ENCODE results near the gene OGA. TPM values are rescaled to one million over a fixed set of nuclear protein-coding genes. Genes with fewer than 3 reads are reported as not detected.
A peak's percentile ranks its signal among the peaks of the same experiment; 100 is the strongest.

The OGA gene
- total RNA-seq, 2 donors from 2014 or later: 83.3 to 110 TPM

DNA sequence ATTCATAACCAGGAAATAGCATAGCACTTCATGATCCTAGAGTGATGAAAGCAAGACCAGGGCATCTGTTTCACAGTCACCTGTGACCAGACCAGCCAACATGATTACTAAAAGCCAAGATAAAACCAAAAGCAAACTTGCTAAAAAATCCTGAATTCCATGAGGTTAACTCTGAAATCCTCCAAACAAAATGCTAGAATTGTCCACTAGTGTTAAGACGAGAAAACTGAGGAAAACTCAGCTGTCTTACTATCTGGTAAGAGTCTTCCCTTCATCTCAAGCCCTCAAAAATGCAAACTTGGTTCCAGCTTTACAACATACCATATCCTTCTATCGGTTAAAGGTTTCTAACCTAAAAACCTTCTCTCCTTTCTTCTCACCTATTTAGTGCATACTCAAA, 33.7 kb downstream of the OGA start:
- WGBS, 2 donors: 77 to 81% methylated on average over 2 of the region's 2 CpGs
- Histone ChIP-seq H3K4me1 (peaks cover 36% of the 10 kb centered on the region), H3K27ac (no peak overlapping the region), H3K9me3 (no peaks in the 10 kb centered on the region), H3K36me3 (replicated peaks in 1 of 2; ENCODE audit: insufficient read depth in 1 of 2, low read depth in 2 of 2) (peaks cover under 1 to 20% of the 10 kb centered on the region in 2 donors), H3K4me3 (no peak overlapping the region), H3K27me3 (no peaks in the 10 kb centered on the region)
- DNase-seq: no peak
- TF ChIP-seq, protein P1, sequence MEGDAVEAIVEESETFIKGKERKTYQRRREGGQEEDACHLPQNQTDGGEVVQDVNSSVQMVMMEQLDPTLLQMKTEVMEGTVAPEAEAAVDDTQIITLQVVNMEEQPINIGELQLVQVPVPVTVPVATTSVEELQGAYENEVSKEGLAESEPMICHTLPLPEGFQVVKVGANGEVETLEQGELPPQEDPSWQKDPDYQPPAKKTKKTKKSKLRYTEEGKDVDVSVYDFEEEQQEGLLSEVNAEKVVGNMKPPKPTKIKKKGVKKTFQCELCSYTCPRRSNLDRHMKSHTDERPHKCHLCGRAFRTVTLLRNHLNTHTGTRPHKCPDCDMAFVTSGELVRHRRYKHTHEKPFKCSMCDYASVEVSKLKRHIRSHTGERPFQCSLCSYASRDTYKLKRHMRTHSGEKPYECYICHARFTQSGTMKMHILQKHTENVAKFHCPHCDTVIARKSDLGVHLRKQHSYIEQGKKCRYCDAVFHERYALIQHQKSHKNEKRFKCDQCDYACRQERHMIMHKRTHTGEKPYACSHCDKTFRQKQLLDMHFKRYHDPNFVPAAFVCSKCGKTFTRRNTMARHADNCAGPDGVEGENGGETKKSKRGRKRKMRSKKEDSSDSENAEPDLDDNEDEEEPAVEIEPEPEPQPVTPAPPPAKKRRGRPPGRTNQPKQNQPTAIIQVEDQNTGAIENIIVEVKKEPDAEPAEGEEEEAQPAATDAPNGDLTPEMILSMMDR (IDR thresholded peaks at IDR 0.05): no peak
- no peak for TF ChIP-seq POLR2A (IDR thresholded peaks at IDR 0.05)
- no peak for ATAC-seq
- intact Hi-C loops (cut with DNase I): no loop called here

DNA sequence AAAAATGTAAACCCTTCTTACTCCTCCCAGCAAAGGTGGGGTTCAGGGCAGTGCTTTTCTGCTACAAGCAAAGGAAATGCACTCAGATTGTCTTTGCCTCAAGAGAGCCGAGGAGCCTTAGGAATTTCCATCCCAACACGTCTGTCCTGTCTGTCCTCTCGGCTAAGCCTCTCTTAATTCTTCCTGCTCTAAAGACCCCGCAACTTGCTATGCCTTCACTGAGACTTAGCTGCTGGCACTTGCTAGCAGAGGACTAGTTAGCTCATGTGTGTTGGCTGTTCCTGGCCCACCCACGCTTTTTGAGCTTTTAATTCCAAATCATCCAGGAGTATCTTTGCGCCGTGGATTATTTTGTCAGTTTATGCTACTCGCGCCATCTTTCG, 34.5 kb downstream of the OGA start:
- peak overlapping the region; percentile 17 to 58 for H3K4me3 ChIP-seq
- 49 to 50% methylated on average over 10 of the region's 10 CpGs for WGBS, 2 donors
- ATAC-seq: no peak
- no peaks in the 10 kb centered on the region for H3K27me3 ChIP-seq
- TF ChIP-seq POLR2A (IDR thresholded peaks at IDR 0.05): no peak
- TF ChIP-seq, protein P1 (IDR thresholded peaks at IDR 0.05): no peak
- H3K4me1 ChIP-seq: peaks cover 44% of the 10 kb centered on the region
- peak overlapping the region in 2 of 4 donors; percentile 27 to 46 for H3K27ac ChIP-seq
- no peaks in the 10 kb centered on the region for H3K9me3 ChIP-seq
- no peak for DNase-seq
- intact Hi-C loops (cut with DNase I): no loop called here
- peaks cover 0 to 15% of the 10 kb centered on the region in 2 donors for H3K36me3 ChIP-seq (replicated peaks in 1 of 2; ENCODE audit: insufficient read depth in 1 of 2, low read depth in 2 of 2)

DNA sequence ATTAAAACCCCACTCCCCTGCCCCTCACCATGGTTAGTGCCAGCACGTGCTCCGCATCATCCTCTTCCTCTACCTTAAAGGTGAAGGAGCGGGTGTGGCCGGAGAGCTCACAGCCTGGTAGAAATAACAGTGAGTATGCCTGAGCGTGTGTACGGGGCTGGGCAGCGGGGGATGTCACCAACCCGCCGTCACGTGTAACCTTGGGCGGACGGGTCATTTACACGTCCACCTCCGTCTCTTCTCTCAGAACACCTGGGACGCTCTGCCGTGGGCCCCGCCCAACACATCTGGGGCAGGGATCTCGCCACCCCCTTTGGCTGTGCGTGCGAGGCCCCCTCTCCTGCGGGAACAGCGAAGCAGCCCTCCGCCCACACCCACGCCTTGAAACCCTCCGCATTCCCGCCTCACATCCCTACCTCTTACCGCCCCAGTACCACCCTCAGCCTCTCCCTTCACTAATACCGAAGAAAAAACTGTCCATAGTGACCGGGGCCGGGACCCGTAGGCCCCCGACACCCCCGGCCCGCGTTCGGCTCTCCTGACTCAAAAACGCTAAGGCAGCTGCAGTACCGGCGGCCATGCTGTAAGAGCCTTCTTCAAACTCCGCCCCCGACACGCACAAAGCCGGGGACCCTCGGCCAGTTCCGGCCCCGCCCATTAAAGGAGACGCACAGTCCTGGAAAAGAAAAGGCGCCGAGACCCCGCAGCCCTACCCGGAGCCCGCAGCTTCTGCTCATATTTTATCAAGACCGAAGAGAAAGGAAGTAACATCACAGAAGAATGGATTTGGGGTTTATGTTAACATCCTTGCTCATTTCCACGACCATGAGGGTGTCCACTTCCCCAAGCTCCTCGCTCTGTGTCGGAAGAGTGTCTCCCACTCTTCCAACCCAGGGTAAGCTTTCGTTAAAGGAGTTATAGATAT, 35.2 kb downstream of the OGA start, which contains the start of gene NPM3:
TSS of gene NPM3 (minus strand) at position 636 of the 925 bp plus-strand sequence. CDS start at position 580, 56 bp downstream.
- intact Hi-C loops (cut with DNase I): no loop called here
- 2 to 3% methylated on average over 24 to 57 of the region's 57 CpGs for WGBS, 2 donors
- H3K4me1 ChIP-seq: peaks cover 49% of the 10 kb centered on the region
- H3K27ac ChIP-seq: peak within 1 kb of the TSS in 2 of 4 donors; percentile 27 to 46
- peaks cover 0 to 15% of the 10 kb centered on the region in 2 donors for H3K36me3 ChIP-seq (replicated peaks in 1 of 2; ENCODE audit: insufficient read depth in 1 of 2, low read depth in 2 of 2)
- H3K9me3 ChIP-seq: no peaks in the 10 kb centered on the region
- DNase-seq (peak; percentile 78 to 91 (median 85)), ATAC-seq (peak; percentile 64)
- no peaks in the 10 kb centered on the region for H3K27me3 ChIP-seq
- TF ChIP-seq, protein P1 (IDR thresholded peaks at IDR 0.05): no peak
- peak in 2 of 3 donors; percentile 48 to 57 for TF ChIP-seq POLR2A (IDR thresholded peaks at IDR 0.05)
- peak within 1 kb of the TSS; percentile 17 to 58 for H3K4me3 ChIP-seq

DNA sequence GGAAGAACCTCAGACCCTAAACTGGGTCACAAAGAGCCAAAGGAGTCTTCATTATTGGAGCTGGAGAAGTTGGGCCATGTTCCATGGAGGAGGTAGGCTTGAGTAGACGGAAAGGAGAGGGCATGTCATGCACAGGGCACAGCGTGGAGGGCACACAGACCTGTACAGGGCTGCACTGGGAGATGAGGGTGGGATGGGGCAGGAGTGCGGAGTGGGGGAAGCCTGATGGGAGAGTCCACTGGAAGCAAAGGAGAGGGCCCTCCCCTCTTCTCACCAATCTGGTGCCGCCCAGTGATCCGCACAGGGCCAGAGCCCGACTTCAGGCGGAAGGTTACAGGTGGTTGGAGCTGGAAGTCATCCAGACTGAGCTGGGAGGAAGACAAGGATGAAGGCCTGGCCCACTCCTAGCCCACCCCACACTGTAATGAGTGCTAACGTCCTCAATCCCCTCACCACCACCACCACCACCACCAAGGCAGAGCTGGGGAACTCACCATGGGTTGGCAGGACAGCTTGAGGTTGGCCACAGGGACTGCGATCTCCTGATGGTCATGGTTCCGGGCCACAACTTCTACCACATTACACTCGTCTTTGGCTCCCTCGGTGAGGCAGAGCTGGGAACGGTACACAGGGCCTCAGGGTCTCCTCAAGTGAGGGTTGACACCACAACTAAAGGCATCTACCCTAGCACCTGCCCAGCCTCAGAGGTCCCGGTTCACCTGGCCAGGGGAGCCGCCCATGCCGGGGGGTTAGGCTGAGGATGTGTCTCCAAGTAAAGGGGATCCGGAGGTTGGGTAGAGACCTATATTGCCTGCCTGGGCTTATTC, 36.0 kb downstream of the OGA start:
- Histone ChIP-seq H3K9me3 (no peaks in the 10 kb centered on the region), H3K4me3 (no peak overlapping the region), H3K27me3 (peaks cover 0 to 1% of the 10 kb centered on the region in 2 donors), H3K36me3 (replicated peaks in 1 of 2; ENCODE audit: insufficient read depth in 1 of 2, low read depth in 2 of 2) (peaks cover 0 to 9% of the 10 kb centered on the region in 2 donors), H3K4me1 (peaks cover 49% of the 10 kb centered on the region), H3K27ac (no peak overlapping the region)
- intact Hi-C loops (cut with DNase I): no loop called here
- ATAC-seq (no peak), DNase-seq (no peak)
- 45 to 46% methylated on average over 14 to 17 of the region's 17 CpGs for WGBS, 2 donors
- no peak for TF ChIP-seq POLR2A (IDR thresholded peaks at IDR 0.05)

DNA sequence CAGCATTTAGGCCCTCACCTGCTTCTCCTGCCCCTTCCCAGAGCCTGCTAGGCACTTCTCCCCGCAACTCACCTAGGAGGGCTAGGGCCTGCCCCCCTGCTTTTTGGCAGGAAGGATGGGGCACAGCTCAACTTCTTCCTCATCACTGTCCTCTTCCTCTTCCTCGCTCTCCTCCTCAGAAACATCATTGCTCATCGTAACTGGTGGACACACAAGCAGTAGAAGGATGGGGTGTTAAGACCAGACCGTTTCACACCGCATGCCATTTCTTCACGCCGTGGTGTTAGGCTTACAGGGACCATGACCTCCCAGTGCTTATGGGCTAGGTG, 36.6 kb downstream of the OGA start:
- H3K36me3 ChIP-seq (replicated peaks in 1 of 2; ENCODE audit: insufficient read depth in 1 of 2, low read depth in 2 of 2): peaks cover 0 to 5% of the 10 kb centered on the region in 2 donors
- WGBS, 2 donors: 67 to 78% methylated on average over 7 of the region's 7 CpGs
- no peak for DNase-seq
- intact Hi-C loops (cut with DNase I): no loop called here
- no peak overlapping the region for H3K27ac ChIP-seq
- no peak overlapping the region for H3K4me3 ChIP-seq
- H3K4me1 ChIP-seq: peaks cover 49% of the 10 kb centered on the region
- TF ChIP-seq, protein P1 (IDR thresholded peaks at IDR 0.05): no peak
- no peak for TF ChIP-seq POLR2A (IDR thresholded peaks at IDR 0.05)
- no peaks in the 10 kb centered on the region for H3K9me3 ChIP-seq
- H3K27me3 ChIP-seq: peaks cover 0 to 7% of the 10 kb centered on the region in 2 donors
- ATAC-seq: no peak
